ENCODE measurements around the gene GPR158.
"Not testable (repeated sequence)": the region's sequence is repeated elsewhere in the genome, so short reads cannot be mapped to it uniquely, and the experiment has no call there.

The GPR158 gene

GRCh38 chr10:25174461-25175230 is at the start of gene GPR158:
Gene GPR158, plus strand, starts transcription at chr10:25175001. Its CDS starts 420 bp downstream, at chr10:25175421.
- no peak for DNase-seq (ENCODE audit: low read depth)

GRCh38 chr10:25125201-25125611 is 49.6 kb upstream of the GPR158 start:
- DNase-seq (ENCODE audit: low read depth) = no peak

GRCh38 chr10:25129592-25129991 is 45.2 kb upstream of the GPR158 start:
- no peak for DNase-seq (ENCODE audit: low read depth)

- no peak for DNase-seq (ENCODE audit: low read depth)
These were observed 43.9 kb upstream of the GPR158 start for GRCh38 chr10:25130906-25131305.

GRCh38 chr10:25142116-25142864 is 32.5 kb upstream of the GPR158 start:
- DNase-seq (ENCODE audit: low read depth) = no peak

- DNase-seq (ENCODE audit: low read depth) = no peak
These were observed 17.2 kb upstream of the GPR158 start for GRCh38 chr10:25157650-25158049.

- no peak for DNase-seq (ENCODE audit: low read depth)
These were observed 15.2 kb upstream of the GPR158 start for GRCh38 chr10:25159591-25159990.

- DNase-seq (ENCODE audit: low read depth) = no peak
These were observed 12.4 kb upstream of the GPR158 start for GRCh38 chr10:25162391-25162790.

- DNase-seq (ENCODE audit: low read depth) = not testable (repeated sequence)
These were observed 11.3 kb upstream of the GPR158 start for GRCh38 chr10:25163464-25163863.

- no peak for DNase-seq (ENCODE audit: low read depth)
These were observed 5.1 kb upstream of the GPR158 start for GRCh38 chr10:25169740-25170139.

GRCh38 chr10:25170627-25171026 is 4.2 kb upstream of the GPR158 start:
- no peak for DNase-seq (ENCODE audit: low read depth)

- no peak for DNase-seq (ENCODE audit: low read depth)
These were observed 973 bp downstream of the GPR158 start for GRCh38 chr10:25175527-25176420.

GRCh38 chr10:25176421-25176968 is 1.7 kb downstream of the GPR158 start:
- no peak for DNase-seq (ENCODE audit: low read depth)

GRCh38 chr10:25177093-25177753 is 2.4 kb downstream of the GPR158 start:
- DNase-seq (ENCODE audit: low read depth) = no peak

- DNase-seq (ENCODE audit: low read depth) = no peak
These were observed 2.9 kb downstream of the GPR158 start for GRCh38 chr10:25177754-25178135.

GRCh38 chr10:25178411-25178810 is 3.6 kb downstream of the GPR158 start:
- DNase-seq (ENCODE audit: low read depth) = no peak

GRCh38 chr10:25180801-25181200 is 6.0 kb downstream of the GPR158 start:
- no peak for DNase-seq (ENCODE audit: low read depth)

GRCh38 chr10:25182636-25183035 is 7.8 kb downstream of the GPR158 start:
- no peak for DNase-seq (ENCODE audit: low read depth)

GRCh38 chr10:25191162-25191895 is 16.5 kb downstream of the GPR158 start:
- no peak for DNase-seq (ENCODE audit: low read depth)

GRCh38 chr10:25198151-25198550 is 23.4 kb downstream of the GPR158 start:
- no peak for DNase-seq (ENCODE audit: low read depth)

Data from T-helper 22 cell (primary cell).